ENCODE measurements around the gene ZC2HC1C.
"Not testable (repeated sequence)": the region's sequence is repeated elsewhere in the genome, so short reads cannot be mapped to it uniquely, and the experiment has no call there.

The ZC2HC1C gene

GRCh38 chr14:75059642-75060041 is 9.8 kb upstream of the ZC2HC1C start:
- DNase-seq, result no peak

GRCh38 chr14:75060420-75060819 is 9.0 kb upstream of the ZC2HC1C start:
- no peak for DNase-seq

GRCh38 chr14:75063013-75063412 is 6.4 kb upstream of the ZC2HC1C start:
- no peak for DNase-seq

GRCh38 chr14:75063491-75064204 is 5.8 kb upstream of the ZC2HC1C start, which contains the start of gene ACYP1:
Gene ACYP1 (minus strand): TSS chr14:75064024. CDS start chr14:75063553, 471 bp downstream.
- peak; percentile 82 for DNase-seq

- no peak for DNase-seq
These were observed 5.3 kb upstream of the ZC2HC1C start for GRCh38 chr14:75064205-75064567.

GRCh38 chr14:75066691-75067090 is 2.8 kb upstream of the ZC2HC1C start:
- no peak for DNase-seq

- no peak for DNase-seq
These were observed 2.2 kb upstream of the ZC2HC1C start for GRCh38 chr14:75067212-75067611.

GRCh38 chr14:75067765-75068164 is 1.7 kb upstream of the ZC2HC1C start:
- not testable (repeated sequence) for DNase-seq

- no peak for DNase-seq
These were observed 934 bp upstream of the ZC2HC1C start for GRCh38 chr14:75068294-75069120.

- DNase-seq, result no peak
These were observed 337 bp downstream of the ZC2HC1C start for GRCh38 chr14:75069811-75070145.

GRCh38 chr14:75070383-75070782 is 942 bp downstream of the ZC2HC1C start:
- no peak for DNase-seq

- DNase-seq, result no peak
These were observed 8.4 kb downstream of the ZC2HC1C start for GRCh38 chr14:75077794-75078193.

GRCh38 chr14:75079521-75079920 is 10.1 kb downstream of the ZC2HC1C start:
- DNase-seq, result no peak

- DNase-seq, result no peak
These were observed 12.3 kb downstream of the ZC2HC1C start for GRCh38 chr14:75081660-75082229.

GRCh38 chr14:75083271-75083670 is 13.8 kb downstream of the ZC2HC1C start:
- no peak for DNase-seq

GRCh38 chr14:75084513-75084912 is 15.1 kb downstream of the ZC2HC1C start:
- DNase-seq, result no peak

- DNase-seq, result no peak
These were observed 18.7 kb downstream of the ZC2HC1C start for GRCh38 chr14:75088153-75088552.

- peak; percentile 39 for DNase-seq
These were observed 19.3 kb downstream of the ZC2HC1C start for GRCh38 chr14:75088566-75089373.

- no peak for DNase-seq
These were observed 20.9 kb downstream of the ZC2HC1C start for GRCh38 chr14:75090353-75090752.

GRCh38 chr14:75091251-75091650 is 21.8 kb downstream of the ZC2HC1C start:
- DNase-seq, result no peak

GRCh38 chr14:75092698-75093097 is 23.3 kb downstream of the ZC2HC1C start:
- no peak for DNase-seq

- DNase-seq, result no peak
These were observed 25.5 kb downstream of the ZC2HC1C start for GRCh38 chr14:75094896-75095295.

GRCh38 chr14:75095690-75096089 is 26.2 kb downstream of the ZC2HC1C start:
- no peak for DNase-seq

Measured in central memory CD4-positive, alpha-beta T cell (primary cell).